UCSD-AML1 (cell line): Measurements from ENCODE around the gene MYH14.
"Not testable (repeated sequence)": the region's sequence is repeated elsewhere in the genome, so short reads cannot be mapped to it uniquely, and the experiment has no call there.

Source experiments
- DNase-seq: peaks from one replicate; lab custom pipeline; 2025; ENCODE audit not compliant: unreplicated experiment; lab: John Stamatoyannopoulos, UW

The MYH14 gene

DNA sequence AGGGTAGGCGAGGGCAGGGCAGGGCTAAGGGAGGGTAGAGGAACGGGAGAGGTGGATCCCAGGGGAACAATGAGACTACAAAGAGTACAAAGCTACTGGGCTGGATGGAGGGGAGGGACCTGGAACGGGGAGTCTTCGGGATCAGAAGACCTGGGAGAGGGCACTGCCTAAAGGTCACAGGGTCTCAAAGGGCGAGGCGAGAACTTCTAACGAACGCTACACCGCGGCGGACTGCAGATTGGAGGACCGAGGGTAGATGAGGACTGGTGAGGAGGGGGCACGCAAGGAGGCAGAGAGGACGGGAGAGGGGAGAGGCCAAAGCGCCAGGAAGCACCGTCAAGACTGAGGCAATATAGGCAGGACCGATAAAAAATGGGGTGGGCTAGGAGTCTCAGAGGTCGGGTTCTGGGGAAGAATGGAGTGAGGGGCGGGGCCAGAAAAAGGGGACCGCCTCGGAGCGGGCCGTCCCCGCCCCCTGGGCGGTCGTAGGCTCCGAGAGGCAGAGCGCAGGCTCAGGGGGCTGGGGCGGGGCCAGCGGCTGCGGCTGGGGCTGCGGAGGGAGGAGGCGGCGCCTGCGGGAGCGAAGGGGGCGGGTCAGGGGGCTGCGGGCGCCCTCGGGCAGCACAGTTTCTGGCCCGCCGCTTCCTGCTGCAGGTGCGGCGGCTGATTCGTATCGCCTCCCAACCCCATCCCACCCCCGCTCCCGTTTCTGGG lies 127.1 kb downstream of the MYH14 start:
- DNase-seq = peak; percentile 66

DNA sequence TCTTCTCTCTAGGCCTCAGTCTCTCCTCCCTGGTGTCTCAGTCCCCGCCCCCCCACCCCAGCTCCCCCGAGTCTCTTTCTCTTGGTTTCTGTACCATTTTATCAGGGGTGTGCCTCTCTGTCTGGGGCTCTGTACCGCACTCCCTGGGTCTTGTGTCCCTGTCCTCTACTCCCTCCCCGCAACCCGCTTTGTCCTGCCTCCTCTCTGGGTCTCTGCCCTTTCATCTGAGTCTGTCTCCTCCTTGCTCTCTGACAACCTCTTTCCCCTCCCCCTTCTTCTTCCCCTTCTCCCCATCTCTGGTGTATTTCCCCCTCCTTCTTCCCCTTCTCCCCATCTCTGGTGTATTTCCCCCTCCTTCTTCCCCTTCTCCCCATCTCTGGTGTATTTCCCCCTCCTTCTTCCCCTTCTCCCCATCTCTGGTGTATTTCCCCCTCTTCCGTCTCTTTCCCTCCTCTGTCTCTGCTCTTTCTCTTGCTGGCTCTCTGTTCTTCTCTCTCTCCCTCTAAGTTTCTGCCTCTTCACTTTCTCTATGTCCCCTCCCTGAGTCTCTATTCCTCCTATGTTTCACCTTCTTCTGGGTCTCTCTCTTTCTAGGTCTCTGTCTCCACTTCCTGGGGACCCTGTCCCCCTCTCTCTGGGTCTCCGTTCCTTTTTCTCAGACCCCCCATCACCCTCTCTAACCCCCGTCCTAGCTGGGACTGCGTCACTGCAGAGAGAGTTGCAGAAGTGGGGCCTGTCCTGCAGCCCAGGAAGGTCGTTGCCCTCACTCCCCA lies 128.0 kb downstream of the MYH14 start:
- no peak for DNase-seq

- no peak for DNase-seq
Observed at GRCh38 chr19:50331994-50332243, 128.5 kb downstream of the MYH14 start.

- DNase-seq = no peak
Observed at GRCh38 chr19:50332244-50333038, 129.0 kb downstream of the MYH14 start.

- DNase-seq = peak; percentile 79
Observed at GRCh38 chr19:50333235-50333736, 129.9 kb downstream of the MYH14 start.

DNA sequence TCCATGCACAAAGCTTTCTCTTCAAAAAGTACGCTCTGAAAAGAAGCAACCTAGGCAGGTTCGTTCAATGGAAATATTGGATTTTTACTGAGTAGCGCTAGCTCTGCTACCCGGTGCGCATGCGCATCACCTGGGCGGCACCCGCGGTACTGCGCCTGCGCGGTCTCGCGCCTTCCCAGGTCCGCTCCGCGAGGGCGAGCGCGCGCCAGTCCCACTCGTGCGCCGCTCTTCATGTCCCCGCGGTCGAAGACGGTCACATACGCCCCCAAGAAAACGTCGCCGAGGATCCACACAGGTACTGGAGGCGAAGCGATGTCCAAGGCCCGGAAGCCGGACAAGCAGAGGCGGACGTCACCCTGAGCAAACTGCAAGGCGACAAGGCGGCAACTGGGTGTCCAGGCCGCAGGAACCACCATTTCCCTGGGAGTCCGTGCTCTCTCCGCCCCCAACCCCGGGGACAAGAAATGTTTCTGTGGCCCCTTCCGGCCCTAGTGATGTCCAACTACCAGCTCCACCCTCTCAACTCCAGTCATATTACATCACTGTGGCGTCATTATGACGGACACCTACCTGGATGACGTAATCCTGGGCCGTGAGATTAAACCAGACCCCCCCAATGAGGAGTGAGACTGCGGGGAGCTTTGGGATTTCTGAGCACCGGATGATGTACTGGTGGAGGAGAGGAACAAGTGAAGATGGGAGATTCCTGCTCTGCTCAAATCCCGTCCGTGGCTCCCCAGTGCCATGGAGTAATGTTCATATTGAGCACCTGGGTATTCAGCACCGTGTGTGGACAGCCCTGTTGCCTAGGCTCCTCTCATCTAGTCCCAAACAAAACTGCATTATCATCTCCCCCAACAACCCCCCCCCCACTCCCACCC lies 130.6 kb downstream of the MYH14 start:
- peak; percentile 79 for DNase-seq

GRCh38 chr19:50334741-50335421 lies 131.5 kb downstream of the MYH14 start:
- no peak for DNase-seq

DNA sequence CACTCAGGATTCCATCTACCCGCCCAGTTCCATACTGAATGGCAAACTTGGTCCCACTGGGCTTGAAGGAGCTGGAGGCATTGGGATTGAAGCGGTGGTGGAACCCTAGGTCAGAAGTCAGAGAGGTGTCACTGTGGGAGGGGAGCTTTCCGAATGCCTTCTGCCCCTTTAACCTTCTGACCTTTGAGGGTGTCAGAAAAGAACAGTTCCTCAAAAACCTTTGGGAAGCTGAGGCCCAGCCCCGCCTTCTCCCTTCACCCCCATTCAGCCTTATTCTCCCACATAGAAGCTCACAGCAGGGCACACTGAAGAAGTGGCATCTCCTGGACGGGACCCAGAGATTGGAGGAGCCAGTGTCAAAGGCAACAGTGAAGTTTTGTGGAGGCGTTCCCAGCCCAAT lies 133.6 kb downstream of the MYH14 start:
- not testable (repeated sequence) for DNase-seq

- no peak for DNase-seq
Observed at GRCh38 chr19:50340331-50340730, 136.9 kb downstream of the MYH14 start.

DNA sequence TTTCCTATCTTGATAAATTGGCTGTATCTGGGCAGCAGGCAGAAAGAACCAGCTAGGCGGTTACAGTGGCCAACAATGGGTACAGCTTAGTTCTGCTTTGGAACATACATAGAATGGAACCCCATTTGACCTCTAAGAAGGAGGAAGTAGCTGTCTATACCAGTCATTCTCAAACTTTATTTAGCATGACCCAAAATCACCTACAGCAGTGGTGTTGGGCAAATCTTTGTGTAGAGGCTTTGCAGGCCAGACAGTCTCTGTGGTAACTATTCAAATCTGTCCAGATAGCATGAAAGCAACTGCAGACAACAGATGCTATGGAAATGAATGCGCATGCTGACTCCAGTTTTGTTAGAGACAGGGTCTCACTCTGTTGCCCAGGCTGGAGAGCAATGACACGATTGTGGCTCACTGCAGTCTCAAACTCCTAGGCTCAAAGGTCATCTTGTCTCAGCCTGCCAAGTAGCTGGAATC lies 137.7 kb downstream of the MYH14 start:
- no peak for DNase-seq

DNA sequence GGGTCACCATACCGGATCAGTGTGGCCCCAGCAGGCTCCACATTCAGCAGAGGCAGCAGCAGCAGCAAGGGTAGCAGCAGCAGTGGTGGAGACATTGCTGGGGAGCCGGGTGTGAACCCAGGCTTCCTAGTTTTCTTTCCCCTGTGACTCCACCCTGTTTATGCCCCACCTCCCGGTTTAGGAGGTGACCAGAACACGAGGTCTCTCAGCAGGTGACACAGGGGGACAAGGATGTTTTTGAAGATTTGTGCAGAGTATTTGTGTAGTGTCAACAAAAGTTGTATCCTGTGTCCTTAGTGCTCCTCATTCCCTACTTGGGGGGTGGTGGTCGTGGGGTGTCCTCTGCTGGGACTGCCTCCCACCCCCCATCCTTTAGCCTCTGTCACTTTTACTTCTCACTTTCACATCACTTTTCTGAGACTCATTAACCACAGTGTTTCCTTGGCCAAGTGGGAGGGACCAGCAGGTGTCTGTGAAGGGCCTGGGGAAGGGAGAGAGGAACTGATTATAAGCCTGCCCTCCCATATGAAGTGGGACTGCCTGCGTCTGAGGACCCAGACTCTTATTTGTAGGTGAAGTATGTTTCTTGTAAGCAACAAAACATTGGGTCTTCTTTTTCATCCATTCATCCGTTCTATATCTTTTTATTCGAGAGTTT lies 141.4 kb downstream of the MYH14 start:
- DNase-seq = no peak

GRCh38 chr19:50347089-50347581 lies 143.7 kb downstream of the MYH14 start:
- not testable (repeated sequence) for DNase-seq

DNA sequence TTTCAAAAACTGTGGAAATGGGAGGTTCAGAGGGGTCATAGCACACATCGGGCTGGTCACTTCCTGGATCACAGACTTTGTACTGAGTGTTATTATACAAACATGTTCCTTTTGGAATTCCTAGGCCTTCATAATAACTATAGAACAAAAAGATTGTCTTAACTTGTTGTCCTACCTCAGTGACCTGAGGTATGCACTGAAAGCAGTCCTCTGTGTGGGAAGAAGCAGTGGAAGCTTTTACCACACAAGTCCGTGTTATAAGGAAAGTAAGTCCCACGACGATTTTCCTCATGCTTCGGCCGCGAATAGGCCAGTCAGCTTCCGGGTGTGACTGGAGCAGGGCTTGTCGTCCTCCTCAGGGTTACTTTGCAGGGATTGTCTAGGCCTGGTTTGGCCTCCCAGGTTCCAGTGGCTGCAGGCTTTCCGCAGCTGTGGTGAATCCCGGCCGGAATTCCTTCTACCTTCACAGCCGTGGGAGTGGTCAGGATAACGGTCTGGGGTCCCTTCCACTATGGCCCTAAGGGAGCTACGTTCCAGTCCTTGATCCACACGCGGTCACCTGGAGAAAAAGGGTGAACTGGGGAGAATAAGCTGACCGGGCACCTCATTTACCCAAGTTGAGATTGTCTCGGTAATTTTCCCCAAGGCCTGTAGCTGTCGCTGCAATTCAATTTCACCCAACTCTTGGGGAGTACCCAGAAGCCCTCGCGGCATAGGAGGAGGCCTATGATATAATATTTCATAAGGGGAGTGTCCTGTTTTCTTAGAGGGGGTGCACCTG lies 146.0 kb downstream of the MYH14 start:
- DNase-seq = no peak

DNA sequence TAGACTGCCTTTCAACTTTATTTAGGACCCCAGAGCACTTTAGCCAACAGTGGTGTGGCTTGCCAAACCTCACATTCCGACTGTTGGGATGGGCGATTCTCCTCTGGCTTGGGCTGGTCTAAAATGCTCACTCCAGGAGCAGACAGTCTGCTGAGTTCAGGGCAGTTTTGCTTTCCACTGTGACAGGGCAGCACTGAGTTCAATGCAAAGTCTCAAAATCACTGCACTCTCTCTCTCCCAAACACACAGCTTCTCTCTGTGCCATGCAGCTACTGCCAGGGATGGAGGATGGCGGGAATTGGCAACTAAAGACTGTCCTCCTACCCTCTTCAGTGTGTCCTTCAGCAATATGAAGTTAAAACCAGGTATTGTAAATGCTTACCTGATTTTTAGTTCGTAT lies 148.8 kb downstream of the MYH14 start:
- DNase-seq = no peak

DNA sequence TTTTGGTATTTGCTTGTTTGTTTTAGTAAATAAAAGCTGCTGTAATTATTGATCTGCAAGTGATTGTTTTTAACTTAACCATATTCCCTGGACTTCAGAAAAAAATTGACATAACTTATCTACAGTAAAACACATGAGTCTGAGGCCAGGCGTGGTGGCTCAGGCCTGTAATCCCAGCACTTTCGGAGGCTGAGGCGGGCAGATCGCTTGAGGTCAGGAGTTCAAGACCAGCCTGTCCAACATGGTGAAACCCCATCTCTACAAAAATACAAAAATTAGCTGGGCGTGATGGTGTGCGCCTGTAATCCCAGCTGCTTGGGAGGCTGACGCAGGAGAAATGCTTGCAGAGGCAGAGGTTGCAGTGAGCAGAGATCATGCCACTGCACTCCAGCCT lies 150.1 kb downstream of the MYH14 start:
- DNase-seq = not testable (repeated sequence)

DNA sequence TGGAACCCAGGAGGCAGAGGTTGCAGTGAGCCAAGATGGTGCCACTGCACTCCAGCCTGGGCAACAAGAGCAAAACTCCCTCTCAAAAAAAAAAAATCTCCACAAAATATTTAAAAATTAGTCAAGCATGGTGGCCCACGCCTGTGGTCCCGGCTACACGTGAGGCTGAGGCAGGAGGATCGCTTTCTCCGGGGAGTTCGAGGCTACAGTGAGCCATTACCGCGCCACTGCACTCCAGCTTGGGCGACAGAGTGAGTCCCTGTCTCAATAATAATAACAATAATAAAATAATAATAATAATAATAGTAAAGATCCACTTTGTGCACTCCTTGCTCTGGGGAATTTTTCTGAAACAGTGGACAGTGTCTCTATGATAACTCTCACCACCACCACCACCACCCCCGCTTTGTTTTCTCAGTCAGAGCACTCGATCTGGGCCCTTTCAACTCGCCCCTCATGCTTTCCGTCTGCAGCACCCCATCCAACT lies 153.3 kb downstream of the MYH14 start:
- no peak for DNase-seq

- DNase-seq = peak; percentile 89
Observed at GRCh38 chr19:50357178-50358100, 154.0 kb downstream of the MYH14 start.
